Activated CD8-positive, alpha-beta T cell treated with anti-CD3 and anti-CD28 coated beads for 36 hours (primary cell): ENCODE data around the gene SEPTIN2. TPM values are rescaled to one million over a fixed set of nuclear protein-coding genes. Genes with fewer than 3 reads are reported as not detected.
"Not testable (repeated sequence)": the region's sequence is repeated elsewhere in the genome, so short reads cannot be mapped to it uniquely, and the experiment has no call there.

Source experiments
- ATAC-seq: fragments of 200-7000 bp; cut with Tn5 transposase; one replicate; pipeline ENCODE4 v1.10.0; 2021; ENCODE audit warnings: mild to moderate bottlenecking, moderate library complexity
- CTCF ChIA-PET: fragments of 350-600 bp; sonication (Branson Sonifier 250); formaldehyde crosslinking; loops from one replicate; lab custom pipeline; 2021; ENCODE audit warnings: antibody characterized with exemption; lab: Charles Lee
- POLR2A ChIA-PET: fragments of 350-600 bp; sonication (Branson Sonifier 250); formaldehyde crosslinking; loops from one replicate; lab custom pipeline; 2021; ENCODE audit warnings: antibody characterized with exemption; lab: Charles Lee
- DNase-seq: peaks from one replicate; pipeline ENCODE4 v3.0.0-alpha.2; 2020
- H3K27ac Mint-ChIP-seq: one replicate; pipeline ENCODE4 v1.8.0; 2021; ENCODE audit warnings: mild to moderate bottlenecking, mixed read lengths
- H3K27me3 Mint-ChIP-seq: one replicate; pipeline ENCODE4 v1.8.0; 2021; ENCODE audit warnings: mixed read lengths
- H3K36me3 Mint-ChIP-seq: one replicate; pipeline ENCODE4 v1.8.0; 2021; ENCODE audit warnings: low read depth, mixed read lengths
- H3K4me1 Mint-ChIP-seq: one replicate; pipeline ENCODE4 v1.8.0; 2021; ENCODE audit warnings: low read depth, mixed read lengths
- H3K4me3 Mint-ChIP-seq: one replicate; pipeline ENCODE4 v1.8.0; 2021; ENCODE audit warnings: mild to moderate bottlenecking, moderate library complexity, mixed read lengths
- H3K9me3 Mint-ChIP-seq: one replicate; pipeline ENCODE4 v1.8.0; 2021; ENCODE audit warnings: mixed read lengths
- CTCF ChIP-seq: fragments of 200-600 bp; IDR thresholded peaks from one replicate; pipeline ENCODE4 v1.8.0; 2022; ENCODE audit warnings: antibody characterized with exemption, mild to moderate bottlenecking
- intact Hi-C: fragments of 100-400 bp; cut with micrococcal nuclease; formaldehyde crosslinking; loops from one replicate; pipeline ENCODE4 v1.10.0; 2022
- total RNA-seq, 2 experiments: library from RNA; stranded (reverse); gene quantifications; one replicate each; pipeline ENCODE4 v1.2.3, GENCODE V29; 2021

SEPTIN2 gene
- total RNA-seq, 2 experiments from 2014 or later: 210 to 211 TPM

- DNase-seq: peak; percentile 21
- POLR2A ChIA-PET: interaction anchor here (1.3 kb wide), 1 partner anchor 10 kb away, joined by 5 read pairs; no protein-coding TSS in a partner anchor
These were observed 42.3 kb upstream of the SEPTIN2 start for GRCh38 chr2:241273210-241274020.

GRCh38 chr2:241274127-241274526, 41.6 kb upstream of the SEPTIN2 start:
- H3K9me3 Mint-ChIP-seq: peaks cover 4% of the 10 kb centered on the region
- H3K27ac Mint-ChIP-seq: no peak overlapping the region
- no peak for DNase-seq
- H3K4me3 Mint-ChIP-seq: no peak overlapping the region
- CTCF ChIA-PET: no interaction called here
- H3K27me3 Mint-ChIP-seq: no peaks in the 10 kb centered on the region
- peaks cover 17% of the 10 kb centered on the region for H3K36me3 Mint-ChIP-seq
- H3K4me1 Mint-ChIP-seq: peaks cover 41% of the 10 kb centered on the region
- intact Hi-C loops: no loop called here
- TF ChIP-seq CTCF: no peak
- POLR2A ChIA-PET: interaction anchor here (1.3 kb wide), 1 partner anchor 10 kb away, joined by 5 read pairs; no protein-coding TSS in a partner anchor
- ATAC-seq: no peak

More at GRCh38 chr2:241273210-241274020, 42.3 kb upstream of the SEPTIN2 start:
- Mint-ChIP-seq H3K4me1 (peaks cover 46% of the 10 kb centered on the region), H3K9me3 (peaks cover 4% of the 10 kb centered on the region), H3K4me3 (peak overlapping the region; percentile 70), H3K27ac (peak overlapping the region; percentile 47), H3K27me3 (no peaks in the 10 kb centered on the region), H3K36me3 (peaks cover 19% of the 10 kb centered on the region)
- TF ChIP-seq CTCF: no peak
- CTCF ChIA-PET: no interaction called here
- intact Hi-C loops: no loop called here
- ATAC-seq: no peak

- intact Hi-C loops: no loop called here
- CTCF ChIA-PET: interaction anchor here (0.8 kb wide), 1 partner anchor 8 kb away, joined by 3 read pairs; no protein-coding TSS in a partner anchor
- H3K27me3 Mint-ChIP-seq: no peaks in the 10 kb centered on the region
- DNase-seq (no peak), ATAC-seq (no peak)
- H3K4me3 Mint-ChIP-seq: no peak overlapping the region
- no peak overlapping the region for H3K27ac Mint-ChIP-seq
- POLR2A ChIA-PET: no interaction called here
- peaks cover 4% of the 10 kb centered on the region for H3K9me3 Mint-ChIP-seq
- H3K4me1 Mint-ChIP-seq: peaks cover 35% of the 10 kb centered on the region
- no peak for TF ChIP-seq CTCF
- H3K36me3 Mint-ChIP-seq: peaks cover 17% of the 10 kb centered on the region
These were observed 40.2 kb upstream of the SEPTIN2 start for GRCh38 chr2:241275504-241275903.

GRCh38 chr2:241275910-241276309, 39.8 kb upstream of the SEPTIN2 start:
- no peak for ATAC-seq
- POLR2A ChIA-PET: no interaction called here
- H3K9me3 Mint-ChIP-seq: peaks cover 4% of the 10 kb centered on the region
- DNase-seq: no peak
- TF ChIP-seq CTCF: no peak
- CTCF ChIA-PET: interaction anchor here (1.4 kb wide), 1 partner anchor 9 kb away, joined by 4 read pairs; no protein-coding TSS in a partner anchor
- H3K36me3 Mint-ChIP-seq: peaks cover 17% of the 10 kb centered on the region
- peaks cover 33% of the 10 kb centered on the region for H3K4me1 Mint-ChIP-seq
- no peak overlapping the region for H3K4me3 Mint-ChIP-seq
- H3K27me3 Mint-ChIP-seq: no peaks in the 10 kb centered on the region
- intact Hi-C loops: no loop called here
- H3K27ac Mint-ChIP-seq: no peak overlapping the region

GRCh38 chr2:241278306-241278705, 37.4 kb upstream of the SEPTIN2 start:
- H3K27me3 Mint-ChIP-seq, DNase-seq, H3K27ac Mint-ChIP-seq, intact Hi-C loops, H3K9me3 Mint-ChIP-seq, ATAC-seq, H3K4me3 Mint-ChIP-seq, CTCF ChIA-PET: not testable (repeated sequence)
- POLR2A ChIA-PET: interaction anchor here (1.0 to 1.6 kb wide), 2 partner anchors 36 to 38 kb away, joined by 4 to 5 read pairs; partner anchors contain the start of gene SEPTIN2
- Mint-ChIP-seq H3K36me3 (peaks cover 15% of the 10 kb centered on the region), H3K4me1 (peaks cover 31% of the 10 kb centered on the region)
